ENCODE measurements around the gene SPRR2F. TPM values are rescaled to one million over a fixed set of nuclear protein-coding genes. Genes with fewer than 3 reads are reported as not detected.

SPRR2F gene, protein sequence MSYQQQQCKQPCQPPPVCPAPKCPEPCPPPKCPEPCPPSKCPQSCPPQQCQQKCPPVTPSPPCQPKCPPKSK
- not detected for total RNA-seq
- not detected for polyA plus RNA-seq (2013, experiment 1 of 2)
- not detected for polyA plus RNA-seq (2013, experiment 2 of 2)
- long read RNA-seq, experiment 1: 0 reads
- long read RNA-seq, experiment 2: 0 reads
- long read RNA-seq, experiment 3: 0 reads
- long read RNA-seq, experiment 4: 0 reads

DNA sequence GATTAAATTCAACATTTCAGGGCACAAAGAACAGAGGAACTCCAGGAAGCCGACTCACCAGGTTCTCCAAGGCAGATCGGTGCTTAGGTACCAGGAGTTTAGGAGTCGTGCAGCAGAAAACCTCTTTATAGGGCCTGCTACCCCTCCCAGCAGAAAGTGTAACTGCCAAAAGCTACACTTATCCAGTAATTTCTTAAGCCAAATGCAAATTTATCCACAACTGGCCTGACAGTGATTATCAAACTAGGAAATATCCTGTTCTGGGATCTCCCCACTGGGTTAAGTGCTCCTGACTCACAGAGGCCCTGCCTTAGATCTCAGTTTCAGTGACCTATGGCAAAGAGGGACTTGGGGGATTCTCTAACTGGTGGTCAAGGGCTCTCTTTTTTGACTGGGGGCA, at the start of gene SPRR2F:
TSS of gene SPRR2F (minus strand) at position 101 of the 400 bp plus-strand sequence. CDS start 783 bp downstream, outside the sequence.
- Histone ChIP-seq H3K36me3 (ENCODE audit: control insufficient read depth, insufficient read depth, low read length) (no peaks in the 10 kb centered on the region), H3K9ac (ENCODE audit: extremely low read depth, low read length, poor library complexity, severe bottlenecking) (no peak within 1 kb of the TSS), H3K9me3 (ENCODE audit: control insufficient read depth, low read length) (no peaks in the 10 kb centered on the region), H3K4me1 (ENCODE audit: control insufficient read depth, insufficient read depth, low read length) (no peaks in the 10 kb centered on the region), H3K27me3 (ENCODE audit: control insufficient read depth, insufficient read depth, low read length, poor library complexity, severe bottlenecking) (no peaks in the 10 kb centered on the region), H3K27ac (ENCODE audit: low read depth, low read length) (no peak within 1 kb of the TSS), H3K4me3 (ENCODE audit: low read length) (no peak within 1 kb of the TSS)
- Mint-ChIP-seq H3K9me3 (peaks cover 4% of the 10 kb centered on the region), H3K27me3 (ENCODE audit: insufficient read depth) (peaks cover under 1% of the 10 kb centered on the region), H3K4me3 (no peak within 1 kb of the TSS), H3K27ac (no peak within 1 kb of the TSS), H3K36me3 (ENCODE audit: low read depth) (no peaks in the 10 kb centered on the region), H3K4me1 (no peaks in the 10 kb centered on the region)
- WGBS, 2 experiments (ENCODE audit: insufficient coverage in 1 of 2, insufficient read length in 1 of 2): 86 to 100% methylated on average over 3 of the region's 3 CpGs
- TF ChIP-seq, protein P1, sequence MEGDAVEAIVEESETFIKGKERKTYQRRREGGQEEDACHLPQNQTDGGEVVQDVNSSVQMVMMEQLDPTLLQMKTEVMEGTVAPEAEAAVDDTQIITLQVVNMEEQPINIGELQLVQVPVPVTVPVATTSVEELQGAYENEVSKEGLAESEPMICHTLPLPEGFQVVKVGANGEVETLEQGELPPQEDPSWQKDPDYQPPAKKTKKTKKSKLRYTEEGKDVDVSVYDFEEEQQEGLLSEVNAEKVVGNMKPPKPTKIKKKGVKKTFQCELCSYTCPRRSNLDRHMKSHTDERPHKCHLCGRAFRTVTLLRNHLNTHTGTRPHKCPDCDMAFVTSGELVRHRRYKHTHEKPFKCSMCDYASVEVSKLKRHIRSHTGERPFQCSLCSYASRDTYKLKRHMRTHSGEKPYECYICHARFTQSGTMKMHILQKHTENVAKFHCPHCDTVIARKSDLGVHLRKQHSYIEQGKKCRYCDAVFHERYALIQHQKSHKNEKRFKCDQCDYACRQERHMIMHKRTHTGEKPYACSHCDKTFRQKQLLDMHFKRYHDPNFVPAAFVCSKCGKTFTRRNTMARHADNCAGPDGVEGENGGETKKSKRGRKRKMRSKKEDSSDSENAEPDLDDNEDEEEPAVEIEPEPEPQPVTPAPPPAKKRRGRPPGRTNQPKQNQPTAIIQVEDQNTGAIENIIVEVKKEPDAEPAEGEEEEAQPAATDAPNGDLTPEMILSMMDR (conservative IDR thresholded peaks at IDR 0.05): no peak
- no peak for DNase-seq

GRCh38 chr1:153155541-153155940, 42.2 kb upstream of the SPRR2F start:
- no peak overlapping the region for H3K4me3 Mint-ChIP-seq
- no peaks in the 10 kb centered on the region for H3K27me3 Mint-ChIP-seq (ENCODE audit: insufficient read depth)
- no peaks in the 10 kb centered on the region for H3K4me1 Mint-ChIP-seq
- no peak for DNase-seq
- no peaks in the 10 kb centered on the region for H3K4me1 ChIP-seq (ENCODE audit: control insufficient read depth, insufficient read depth, low read length)
- H3K27ac ChIP-seq (ENCODE audit: low read depth, low read length): no peak overlapping the region
- TF ChIP-seq, protein P1 (conservative IDR thresholded peaks at IDR 0.05): no peak
- no peak overlapping the region for H3K4me3 ChIP-seq (ENCODE audit: low read length)
- peaks cover 21% of the 10 kb centered on the region for H3K9me3 ChIP-seq (ENCODE audit: control insufficient read depth, low read length)
- no peaks in the 10 kb centered on the region for H3K36me3 ChIP-seq (ENCODE audit: control insufficient read depth, insufficient read depth, low read length)
- no peak overlapping the region for H3K9ac ChIP-seq (ENCODE audit: extremely low read depth, low read length, poor library complexity, severe bottlenecking)
- WGBS, 2 experiments (ENCODE audit: insufficient coverage in 1 of 2, insufficient read length in 1 of 2): 85 to 100% methylated on average over 1 to 2 of the region's 2 CpGs
- no peaks in the 10 kb centered on the region for H3K36me3 Mint-ChIP-seq (ENCODE audit: low read depth)
- no peaks in the 10 kb centered on the region for H3K27me3 ChIP-seq (ENCODE audit: control insufficient read depth, insufficient read depth, low read length, poor library complexity, severe bottlenecking)
- H3K27ac Mint-ChIP-seq: no peak overlapping the region
- H3K9me3 Mint-ChIP-seq: peaks cover 28% of the 10 kb centered on the region

- H3K4me1 Mint-ChIP-seq: no peaks in the 10 kb centered on the region
- Histone ChIP-seq H3K27me3 (ENCODE audit: control insufficient read depth, insufficient read depth, low read length, poor library complexity, severe bottlenecking) (no peaks in the 10 kb centered on the region), H3K9me3 (ENCODE audit: control insufficient read depth, low read length) (peaks cover 7% of the 10 kb centered on the region), H3K27ac (ENCODE audit: low read depth, low read length) (no peak overlapping the region), H3K9ac (ENCODE audit: extremely low read depth, low read length, poor library complexity, severe bottlenecking) (no peak overlapping the region), H3K36me3 (ENCODE audit: control insufficient read depth, insufficient read depth, low read length) (no peaks in the 10 kb centered on the region), H3K4me3 (ENCODE audit: low read length) (no peak overlapping the region), H3K4me1 (ENCODE audit: control insufficient read depth, insufficient read depth, low read length) (no peaks in the 10 kb centered on the region)
- no peak for DNase-seq
- TF ChIP-seq, protein P1 (conservative IDR thresholded peaks at IDR 0.05): no peak
- H3K36me3 Mint-ChIP-seq (ENCODE audit: low read depth): no peaks in the 10 kb centered on the region
- no peak overlapping the region for H3K4me3 Mint-ChIP-seq
- H3K9me3 Mint-ChIP-seq: peaks cover 3% of the 10 kb centered on the region
- H3K27ac Mint-ChIP-seq: no peak overlapping the region
- WGBS, 2 experiments (ENCODE audit: insufficient coverage in 1 of 2, insufficient read length in 1 of 2): 79 to 80% methylated on average over 1 to 3 of the region's 3 CpGs
- peaks cover 3% of the 10 kb centered on the region for H3K27me3 Mint-ChIP-seq (ENCODE audit: insufficient read depth)
Measured at GRCh38 chr1:153152481-153152880, 39.2 kb upstream of the SPRR2F start.

Measured in endodermal cell (in vitro differentiated cells).